GM12878 (cell line): ENCODE measurements around the gene COL9A1.

Experiments used
- ATF3 ChIP-seq: IDR thresholded peaks from 2 replicates; pipeline ENCODE4 v1.6.1; 2011; ENCODE audit warnings: low read depth, mild to moderate bottlenecking, low read length, moderate library complexity, borderline replicate concordance; ENCODE audit errors: extremely low read depth
- CTCF ChIP-seq, 3 experiments: IDR thresholded peaks in 2 of 3; conservative IDR thresholded peaks in 1 of 3; 2 replicates each; pipeline ENCODE4 v1.5.1; 2011; ENCODE audit warnings: low read depth in 3 of 3, low read length in 3 of 3, mild to moderate bottlenecking in 3 of 3, control low read depth in 2 of 3, moderate library complexity in 2 of 3, inconsistent platforms in 1 of 3, mixed read lengths in 1 of 3; ENCODE audit not compliant: control insufficient read depth in 2 of 3, insufficient read depth in 1 of 3; ENCODE audit errors: extremely low read depth in 1 of 3
- DPF2 ChIP-seq: fragments of 450-650 bp; IDR thresholded peaks from 2 replicates; pipeline ENCODE4 v1.6.1; 2017; ENCODE audit warnings: mild to moderate bottlenecking
- EGR1 ChIP-seq, 2 experiments: IDR thresholded peaks; 1 replicate in 1 of 2; 2 replicates in 1 of 2; pipeline ENCODE4 v1.6.1; 2011 to 2012; ENCODE audit warnings: low read depth in 2 of 2, low read length in 2 of 2, borderline replicate concordance in 1 of 2, mild to moderate bottlenecking in 1 of 2, moderate library complexity in 1 of 2
- EZH2 ChIP-seq: IDR thresholded peaks from 2 replicates; pipeline ENCODE4 v1.6.1; 2012; ENCODE audit warnings: low read depth, mild to moderate bottlenecking, control low read depth, inconsistent platforms, low read length, borderline replicate concordance; ENCODE audit not compliant: control insufficient read depth
- GABPA ChIP-seq: IDR thresholded peaks from 2 replicates; pipeline ENCODE4 v1.6.1; 2014; ENCODE audit warnings: antibody characterized with exemption, low read depth, mild to moderate bottlenecking, inconsistent platforms
- PKNOX1 ChIP-seq: fragments of 450-650 bp; IDR thresholded peaks from 2 replicates; pipeline ENCODE4 v1.6.1; 2016; ENCODE audit warnings: mild to moderate bottlenecking
- RAD51 ChIP-seq: fragments of 450-650 bp; IDR thresholded peaks from 2 replicates; pipeline ENCODE4 v1.6.1; 2016; ENCODE audit warnings: moderate library complexity, mild to moderate bottlenecking, inconsistent platforms
- REST ChIP-seq: IDR thresholded peaks from 2 replicates; pipeline ENCODE4 v1.6.1; 2012; ENCODE audit warnings: mild to moderate bottlenecking, low read depth, low read length
- RFX5 ChIP-seq: IDR thresholded peaks from 2 replicates; pipeline ENCODE4 v1.6.1; 2011; ENCODE audit warnings: low read depth, low read length, improper control_type of control experiment
- SIN3A ChIP-seq: IDR thresholded peaks from 2 replicates; pipeline ENCODE4 v1.6.1; 2012; ENCODE audit warnings: low read depth, low read length, improper control_type of control experiment

- TF ChIP-seq ATF3 (no peak), REST (no peak), EZH2 (no peak), CTCF (IDR thresholded peaks at IDR 0.05 in 2 of 3, conservative IDR thresholded peaks at IDR 0.05 in 1 of 3; ENCODE audit: control insufficient read depth in 2 of 3, extremely low read depth in 1 of 3, insufficient read depth in 1 of 3, low read depth in 3 of 3, low read length in 3 of 3) (no peak), RAD51 (no peak), GABPA (no peak), EGR1 (IDR thresholded peaks at IDR 0.05; ENCODE audit: borderline replicate concordance in 1 of 2, low read depth in 2 of 2, low read length in 2 of 2) (no peak), PKNOX1 (no peak), SIN3A (no peak), RFX5 (no peak), DPF2 (no peak)
These were observed 131.6 kb downstream of the COL9A1 start for GRCh38 chr6:70171236-70171635.
